H1 (cell line): ENCODE results near the gene FBXO5. TPM values are rescaled to one million over a fixed set of nuclear protein-coding genes. Genes with fewer than 3 reads are reported as not detected.

Experiments
- CTCF ChIA-PET: fragments of 300-600 bp; sonication (Branson Sonifier 250); formaldehyde crosslinking; loops from one replicate; lab custom pipeline; 2021; ENCODE audit not compliant: partially characterized antibody; lab: Charles Lee
- POLR2A ChIA-PET: fragments of 300-600 bp; sonication (Branson Sonifier 250); formaldehyde crosslinking; loops from one replicate; lab custom pipeline; 2021; ENCODE audit warnings: inconsistent platforms; ENCODE audit not compliant: partially characterized antibody; lab: Charles Lee
- DNase-seq, 2 experiments: peaks; one replicate each; pipeline versions ENCODE4 v3.0.0 to v3.0.0-alpha.2; 2010 to 2022; ENCODE audit warnings: low spot score in 2 of 2, low read depth in 1 of 2, mixed read lengths in 1 of 2
- FAIRE-seq: peaks from 2 replicates; lab custom pipeline; 2011; peaks lifted over from hg19 to GRCh38; lab: Jason Lieb, UNC
- H2AFZ ChIP-seq: 2 replicates; pipeline ENCODE4 v1.8.1; 2012; ENCODE audit warnings: low read length, inconsistent platforms
- H2AK5ac ChIP-seq: 2 replicates; pipeline ENCODE4 v1.6.1; 2013; ENCODE audit warnings: low read depth, low read length
- H2BK120ac ChIP-seq: replicated peaks from 2 replicates; pipeline ENCODE3; 2013; ENCODE audit warnings: low read depth, low read length, inconsistent platforms
- H2BK12ac ChIP-seq: 2 replicates; pipeline ENCODE4 v1.6.1; 2013; ENCODE audit warnings: low read depth, low read length
- H2BK15ac ChIP-seq: 2 replicates; pipeline ENCODE4 v1.6.1; 2013; ENCODE audit warnings: low read length
- H2BK20ac ChIP-seq: 2 replicates; pipeline ENCODE4 v1.6.1; 2013; ENCODE audit warnings: low read length
- H2BK5ac ChIP-seq: 2 replicates; pipeline ENCODE4 v1.6.1; 2013; ENCODE audit warnings: low read depth, low read length
- H3K14ac ChIP-seq: 2 replicates; pipeline ENCODE4 v1.6.1; 2013; ENCODE audit warnings: inconsistent platforms; ENCODE audit not compliant: insufficient read length
- H3K18ac ChIP-seq: 2 replicates; pipeline ENCODE4 v1.6.1; 2013; ENCODE audit warnings: low read length; ENCODE audit errors: extremely low read depth
- H3K23ac ChIP-seq: 2 replicates; pipeline ENCODE4 v1.6.1; 2013; ENCODE audit warnings: inconsistent platforms; ENCODE audit not compliant: insufficient read length
- H3K23me2 ChIP-seq: 2 replicates; pipeline ENCODE4 v1.6.1; 2013; ENCODE audit warnings: low read depth, low read length
- H3K27ac ChIP-seq: 2 replicates; pipeline ENCODE4 v1.6.1; 2011; ENCODE audit warnings: low read depth, low read length, inconsistent platforms
- H3K27me3 ChIP-seq, 4 experiments: replicated peaks in 1 of 4; 1 replicate in 1 of 4; 2 replicates in 3 of 4; pipeline versions ENCODE4 v1.6.1 to v1.8.1; 2011 to 2013; ENCODE audit warnings: low read length in 3 of 4, mild to moderate bottlenecking in 3 of 4, inconsistent platforms in 2 of 4, mixed read lengths in 2 of 4, moderate library complexity in 1 of 4; ENCODE audit not compliant: control insufficient read depth in 3 of 4, insufficient read depth in 3 of 4; ENCODE audit errors: extremely low read depth in 1 of 4
- H3K36me3 ChIP-seq, 4 experiments: 2 replicates each; pipeline versions ENCODE4 v1.6.1 to v1.8.1; 2011 to 2013; ENCODE audit warnings: mild to moderate bottlenecking in 4 of 4, low read length in 3 of 4, moderate library complexity in 2 of 4, control low read depth in 1 of 4, inconsistent platforms in 1 of 4; ENCODE audit not compliant: insufficient read depth in 4 of 4, control insufficient read depth in 2 of 4
- H3K4ac ChIP-seq: replicated peaks from 2 replicates; pipeline ENCODE3; 2013; ENCODE audit warnings: low read length, low read depth, mixed read lengths, inconsistent platforms; ENCODE audit not compliant: insufficient read length
- H3K4me1 ChIP-seq, 4 experiments: replicated peaks in 1 of 4; 1 replicate in 1 of 4; 2 replicates in 3 of 4; pipeline versions ENCODE4 v1.6.1 to v1.8.1; 2011 to 2013; ENCODE audit warnings: low read length in 3 of 4, inconsistent platforms in 2 of 4, mixed read lengths in 1 of 4; ENCODE audit not compliant: insufficient read depth in 4 of 4, control insufficient read depth in 3 of 4
- H3K4me2 ChIP-seq, 2 experiments: 2 replicates each; pipeline versions ENCODE4 v1.6.1 to v1.8.1; 2011 to 2013; ENCODE audit warnings: low read depth in 2 of 2, low read length in 2 of 2, control low read depth in 1 of 2, inconsistent platforms in 1 of 2, mild to moderate bottlenecking in 1 of 2; ENCODE audit not compliant: insufficient read depth in 1 of 2
- H3K4me3 ChIP-seq, 4 experiments: fragments of 200-600, 300-600 bp in 1 of 4; sonication (generic), shearing (Covaris generic), sonication (Bioruptor Twin) in 1 of 4; 2 replicates each; pipeline versions ENCODE4 v1.5.1 to v1.8.1; 2011 to 2016; ENCODE audit warnings: low read length in 4 of 4, low read depth in 3 of 4, control low read depth in 2 of 4, inconsistent platforms in 2 of 4, mild to moderate bottlenecking in 2 of 4, mixed read lengths in 1 of 4, moderate library complexity in 1 of 4; ENCODE audit not compliant: insufficient read depth in 2 of 4; ENCODE audit errors: extremely low read depth in 1 of 4
- H3K56ac ChIP-seq: replicated peaks from 2 replicates; pipeline ENCODE3; 2013; ENCODE audit warnings: low read depth, mild to moderate bottlenecking, mixed read lengths, low read length, inconsistent platforms; ENCODE audit not compliant: insufficient read length
- H3K79me1 ChIP-seq: 2 replicates; pipeline ENCODE4 v1.6.1; 2013; ENCODE audit warnings: low read depth, low read length, control low read depth
- H3K79me2 ChIP-seq, 2 experiments: 2 replicates each; pipeline versions ENCODE4 v1.6.1 to v1.8.1; 2012 to 2013; ENCODE audit warnings: low read length in 2 of 2, mild to moderate bottlenecking in 2 of 2, inconsistent platforms in 1 of 2; ENCODE audit not compliant: insufficient read depth in 2 of 2, control insufficient read depth in 1 of 2
- H3K9ac ChIP-seq, 4 experiments: replicated peaks in 1 of 4; 1 replicate in 1 of 4; 2 replicates in 3 of 4; pipeline versions ENCODE4 v1.6.1 to v1.8.1; 2011 to 2013; ENCODE audit warnings: low read depth in 3 of 4, low read length in 3 of 4, control low read depth in 2 of 4, mild to moderate bottlenecking in 2 of 4, moderate library complexity in 2 of 4, inconsistent platforms in 1 of 4; ENCODE audit errors: extremely low read depth in 1 of 4
- H3K9me3 ChIP-seq, 2 experiments: 2 replicates each; pipeline versions ENCODE4 v1.6.1 to v1.8.1; 2012 to 2013; ENCODE audit warnings: mild to moderate bottlenecking in 2 of 2, moderate library complexity in 2 of 2, control low read depth in 1 of 2, inconsistent platforms in 1 of 2, low read depth in 1 of 2, low read length in 1 of 2, mixed read lengths in 1 of 2; ENCODE audit not compliant: insufficient read depth in 2 of 2
- H4K20me1 ChIP-seq, 2 experiments: replicated peaks in 1 of 2; 2 replicates each; pipeline versions ENCODE3 to v1.8.1; 2011 to 2013; ENCODE audit warnings: inconsistent platforms in 2 of 2, low read length in 2 of 2, mild to moderate bottlenecking in 1 of 2; ENCODE audit not compliant: insufficient read depth in 2 of 2, control insufficient read depth in 1 of 2
- H4K5ac ChIP-seq: 2 replicates; pipeline ENCODE4 v1.6.1; 2013; ENCODE audit warnings: low read length, low read depth, mixed read lengths, inconsistent platforms; ENCODE audit not compliant: insufficient read length
- H4K8ac ChIP-seq: 2 replicates; pipeline ENCODE4 v1.8.0; 2013; ENCODE audit warnings: mild to moderate bottlenecking, moderate library complexity, low read length, inconsistent platforms; ENCODE audit not compliant: insufficient read depth; ENCODE audit errors: extremely low read depth
- H4K91ac ChIP-seq: replicated peaks from 2 replicates; pipeline ENCODE3; 2013; ENCODE audit warnings: low read length, mixed read lengths, inconsistent platforms; ENCODE audit not compliant: insufficient read length
- RAD21 ChIP-seq, 2 experiments: IDR thresholded peaks in 1 of 2; conservative IDR thresholded peaks in 1 of 2; 2 replicates each; pipeline ENCODE4 v1.6.1; 2011; ENCODE audit warnings: low read depth in 2 of 2, low read length in 2 of 2, improper control_type of control experiment in 1 of 2, inconsistent platforms in 1 of 2, mild to moderate bottlenecking in 1 of 2, moderate library complexity in 1 of 2
- SUZ12 ChIP-seq: fragments of 200-600 bp; sonication (generic); IDR thresholded peaks from 2 replicates; pipeline ENCODE4 v1.6.1; 2012; ENCODE audit warnings: mild to moderate bottlenecking, inconsistent platforms, low read length, moderate library complexity, mixed read lengths
- TCF12 ChIP-seq: IDR thresholded peaks from 2 replicates; pipeline ENCODE4 v1.6.1; 2011; ENCODE audit warnings: low read depth, mild to moderate bottlenecking, low read length
- WGBS, 2 experiments: shearing (Covaris generic) in 1 of 2; methylation state at CpG; one replicate each; pipeline versions ENCODE4 v1.1.6 to v1.1.7; 2013 to 2015; ENCODE audit warnings: low lambda C conversion rate in 2 of 2, mixed read lengths in 2 of 2, inconsistent platforms in 1 of 2, low coverage in 1 of 2, missing lambda C conversion rate in 1 of 2; ENCODE audit not compliant: insufficient replicate concordance in 2 of 2, insufficient coverage in 1 of 2, insufficient read length in 1 of 2; ENCODE audit errors: extremely low coverage in 1 of 2, missing lambda C conversion rate in 1 of 2; 5-methylcytosine and 5-hydroxymethylcytosine counted together
- polyA plus RNA-seq, 7 experiments: library from polyadenylated mRNA; depleted of rRNA in 3 of 7; stranded (reverse) in 5 of 7; unstranded in 2 of 7; fragments of >200 nt in 5 of 7; fragments of 200-250 nt in 2 of 7; gene quantifications; 1 replicate in 5 of 7; 2 replicates in 1 of 7; 4 replicates in 1 of 7; pipeline versions ENCODE4 v1.2.1 to v1.2.3, GENCODE V29; 2011 to 2013; ENCODE audit warnings: missing spikeins in 2 of 7, mixed read lengths in 2 of 7
- total RNA-seq: library from RNA; stranded (reverse); fragmentation: NEBNext Ultra II Directional; extraction: Animal tissue kit (Norgen Biotek cat#: 25700); gene quantifications from 2 replicates; pipeline ENCODE4 v1.2.1, GENCODE V29; 2021
- TF ChIP-seq, protein P1 (sequence below), 3 experiments: IDR thresholded peaks; 1 replicate in 2 of 3; 2 replicates in 1 of 3; pipeline versions ENCODE4 v1.5.1 to v1.6.1; 2011; ENCODE audit warnings: low read length in 3 of 3, mild to moderate bottlenecking in 3 of 3, inconsistent platforms in 2 of 3, low read depth in 1 of 3, moderate library complexity in 1 of 3; ENCODE audit not compliant: insufficient read depth in 1 of 3; ENCODE audit errors: control extremely low read depth in 1 of 3

Gene FBXO5
- total and polyA plus RNA-seq, 2 of the 8 experiments (the other 6 are each of a cell fraction or from before 2014, with no cell fraction given): 13.7 to 55.1 TPM

DNA sequence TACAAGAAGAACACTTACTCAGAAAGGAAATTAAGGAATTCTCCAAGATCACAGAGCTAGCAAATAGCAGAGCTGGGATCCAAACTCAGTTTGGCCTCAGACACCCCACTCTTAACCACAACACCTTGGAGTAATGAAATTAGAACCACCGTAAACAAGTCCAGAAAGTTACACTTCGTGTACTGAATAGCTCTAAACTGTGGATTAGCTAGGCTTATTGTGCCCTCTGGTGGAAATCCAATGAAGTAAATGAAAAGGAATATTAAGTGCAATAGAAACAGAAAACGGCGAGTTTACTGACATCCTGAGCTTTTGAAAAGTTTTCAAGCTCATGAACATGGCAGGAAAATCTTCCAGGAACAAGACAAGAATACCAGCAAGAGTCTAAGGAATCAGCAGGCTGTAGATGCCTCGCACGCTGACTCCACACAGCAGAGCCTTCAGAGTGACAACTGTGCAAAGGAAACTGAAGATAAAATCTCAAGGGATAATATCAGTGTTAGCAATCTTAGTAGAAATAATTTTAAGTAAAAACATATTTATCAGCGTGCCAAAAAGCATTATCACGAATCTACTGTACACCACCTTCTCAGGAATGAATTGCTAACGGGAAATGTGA is 34.6 kb downstream of the FBXO5 start:
- no peak overlapping the region for H3K14ac ChIP-seq
- no peak overlapping the region for H3K4ac ChIP-seq
- no peaks in the 10 kb centered on the region for H3K79me1 ChIP-seq
- H4K8ac ChIP-seq: no peak overlapping the region
- no peak overlapping the region for H3K27ac ChIP-seq
- no peak overlapping the region for H4K5ac ChIP-seq
- H3K18ac ChIP-seq: no peak overlapping the region
- H2BK5ac ChIP-seq: no peak overlapping the region
- no peak overlapping the region for H2BK120ac ChIP-seq
- H3K79me2 ChIP-seq: no peaks in the 10 kb centered on the region
- DNase-seq (no peak), FAIRE-seq (peak; percentile 48)
- H3K27me3 ChIP-seq: no peaks in the 10 kb centered on the region
- H3K4me1 ChIP-seq: peaks cover 0 to 4% (median 1%) of the 10 kb centered on the region in 4 experiments; a peak in 3 of 7 replicates
- ChIA-PET CTCF (interaction anchor here (0.6 to 6.7 kb wide), 47 partner anchors 9 to 1332 kb away, joined by 3 to 79 read pairs (median 4); partner anchors contain the start of gene VIP), POLR2A (interaction anchor here (0.8 to 1.8 kb wide), 2 partner anchors 198 to 233 kb away, joined by 3 read pairs; partner anchors contain the start of gene VIP)
- H3K4me2 ChIP-seq: no peak overlapping the region
- no peaks in the 10 kb centered on the region for H4K20me1 ChIP-seq
- no peak overlapping the region for H2BK20ac ChIP-seq
- H2BK12ac ChIP-seq: 0 out of 2 replicates have a peak overlapping the region, but pooled peaks have one; percentile 71
- H3K4me3 ChIP-seq: no peak overlapping the region
- 0 out of 2 replicates have a peak overlapping the region, but pooled peaks have one; percentile 89 for H2AFZ ChIP-seq
- H2BK15ac ChIP-seq: no peak overlapping the region
- H2AK5ac ChIP-seq: no peak overlapping the region
- WGBS, 2 experiments: 60% methylated on average over 9 of the region's 9 CpGs; no CpG with 5 or more reads in 1 of the 2 experiments
- TF ChIP-seq, protein P1, sequence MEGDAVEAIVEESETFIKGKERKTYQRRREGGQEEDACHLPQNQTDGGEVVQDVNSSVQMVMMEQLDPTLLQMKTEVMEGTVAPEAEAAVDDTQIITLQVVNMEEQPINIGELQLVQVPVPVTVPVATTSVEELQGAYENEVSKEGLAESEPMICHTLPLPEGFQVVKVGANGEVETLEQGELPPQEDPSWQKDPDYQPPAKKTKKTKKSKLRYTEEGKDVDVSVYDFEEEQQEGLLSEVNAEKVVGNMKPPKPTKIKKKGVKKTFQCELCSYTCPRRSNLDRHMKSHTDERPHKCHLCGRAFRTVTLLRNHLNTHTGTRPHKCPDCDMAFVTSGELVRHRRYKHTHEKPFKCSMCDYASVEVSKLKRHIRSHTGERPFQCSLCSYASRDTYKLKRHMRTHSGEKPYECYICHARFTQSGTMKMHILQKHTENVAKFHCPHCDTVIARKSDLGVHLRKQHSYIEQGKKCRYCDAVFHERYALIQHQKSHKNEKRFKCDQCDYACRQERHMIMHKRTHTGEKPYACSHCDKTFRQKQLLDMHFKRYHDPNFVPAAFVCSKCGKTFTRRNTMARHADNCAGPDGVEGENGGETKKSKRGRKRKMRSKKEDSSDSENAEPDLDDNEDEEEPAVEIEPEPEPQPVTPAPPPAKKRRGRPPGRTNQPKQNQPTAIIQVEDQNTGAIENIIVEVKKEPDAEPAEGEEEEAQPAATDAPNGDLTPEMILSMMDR (IDR thresholded peaks at IDR 0.05; ENCODE audit: control extremely low read depth in 1 of 3, insufficient read depth in 1 of 3, low read depth in 1 of 3, low read length in 3 of 3): peak in 2 of 3 experiments; percentile 55 to 62; a peak in 2 of 4 replicates
- TF ChIP-seq RAD21 (IDR thresholded peaks at IDR 0.05 in 1 of 2, conservative IDR thresholded peaks at IDR 0.05 in 1 of 2; ENCODE audit: low read depth in 2 of 2, low read length in 2 of 2) (peak; percentile 86 to 93), TCF12 (no peak), SUZ12 (no peak)
- H4K91ac ChIP-seq: no peak overlapping the region
- H3K23ac ChIP-seq: no peak overlapping the region
- H3K56ac ChIP-seq: no peak overlapping the region
- no peaks in the 10 kb centered on the region for H3K36me3 ChIP-seq
- no peaks in the 10 kb centered on the region for H3K9me3 ChIP-seq
- no peaks in the 10 kb centered on the region for H3K23me2 ChIP-seq
- no peak overlapping the region for H3K9ac ChIP-seq
